DND-41 (cell line): ENCODE measurements around the gene RAD51B.

Source experiments
- ATAC-seq: fragments of 200-7000 bp; cut with Tn5 transposase; 3 replicates; pipeline ENCODE4 v1.9.1; 2021; ENCODE audit warnings: low read depth; ENCODE audit not compliant: insufficient read depth
- DNase-seq: peaks from one replicate; pipeline ENCODE4 v3.0.0-alpha.2; 2020
- H2AFZ ChIP-seq: 2 replicates; pipeline ENCODE4 v1.6.0; 2012; ENCODE audit warnings: low read depth, low read length
- H3K27ac ChIP-seq: 2 replicates; pipeline ENCODE4 v1.5.1; 2012; ENCODE audit warnings: low read length, inconsistent platforms
- H3K27me3 ChIP-seq: fragments of 200-600 bp; sonication (generic); 2 replicates; pipeline ENCODE4 v1.6.0; 2012; ENCODE audit warnings: low read length, mild to moderate bottlenecking, inconsistent platforms; ENCODE audit not compliant: insufficient read depth, poor library complexity
- H3K36me3 ChIP-seq: 2 replicates; pipeline ENCODE4 v1.5.1; 2012; ENCODE audit warnings: low read length, inconsistent platforms; ENCODE audit not compliant: insufficient read depth
- H3K4me1 ChIP-seq: 2 replicates; pipeline ENCODE4 v1.5.1; 2012; ENCODE audit warnings: mild to moderate bottlenecking, low read length; ENCODE audit not compliant: insufficient read depth
- H3K4me2 ChIP-seq: 2 replicates; pipeline ENCODE4 v1.6.0; 2012; ENCODE audit warnings: mild to moderate bottlenecking, moderate library complexity, low read length, inconsistent platforms; ENCODE audit not compliant: insufficient read depth
- H3K4me3 ChIP-seq, 2 experiments: fragments of 200-600 bp in 1 of 2; shearing (Covaris generic) in 1 of 2; 2 replicates each; pipeline ENCODE4 v1.5.1; 2012 to 2016; ENCODE audit warnings: inconsistent platforms in 2 of 2, low read length in 2 of 2, mild to moderate bottlenecking in 2 of 2, low read depth in 1 of 2, moderate library complexity in 1 of 2
- H3K79me2 ChIP-seq: 2 replicates; pipeline ENCODE4 v1.6.0; 2012; ENCODE audit warnings: low read length, inconsistent platforms; ENCODE audit not compliant: insufficient read depth
- H3K9ac ChIP-seq: 2 replicates; pipeline ENCODE4 v1.6.0; 2012; ENCODE audit warnings: low read depth, mild to moderate bottlenecking, inconsistent platforms, low read length, moderate library complexity
- H3K9me3 ChIP-seq: 2 replicates; pipeline ENCODE4 v1.5.1; 2012; ENCODE audit warnings: low read length, moderate library complexity, mild to moderate bottlenecking, inconsistent platforms; ENCODE audit not compliant: insufficient read depth, severe bottlenecking
- H4K20me1 ChIP-seq: 2 replicates; pipeline ENCODE4 v1.6.0; 2012; ENCODE audit warnings: low read length; ENCODE audit not compliant: insufficient read depth
- CTCF ChIP-seq: IDR thresholded peaks from 2 replicates; pipeline ENCODE4 v1.5.1; 2012; ENCODE audit warnings: borderline replicate concordance, low read length, moderate library complexity, mild to moderate bottlenecking; ENCODE audit not compliant: poor library complexity, severe bottlenecking; ENCODE audit errors: extremely low read depth
- EZH2 ChIP-seq: IDR thresholded peaks from 3 replicates; pipeline ENCODE4 v1.6.1; 2012; ENCODE audit warnings: borderline replicate concordance, low read depth, mild to moderate bottlenecking, moderate library complexity, low read length, inconsistent platforms; ENCODE audit not compliant: severe bottlenecking

Gene RAD51B

GRCh38 chr14:68306934-68307789, 487.6 kb downstream of the RAD51B start:
- TF ChIP-seq CTCF (no peak), EZH2 (no peak)
- Histone ChIP-seq H3K4me2 (no peak overlapping the region), H3K9ac (no peak overlapping the region), H3K79me2 (no peaks in the 10 kb centered on the region), H3K9me3 (peaks cover 4% of the 10 kb centered on the region), H4K20me1 (no peaks in the 10 kb centered on the region), H3K27me3 (no peaks in the 10 kb centered on the region), H2AFZ (no peak overlapping the region), H3K27ac (no peak overlapping the region), H3K36me3 (peaks cover 2% of the 10 kb centered on the region), H3K4me1 (no peaks in the 10 kb centered on the region), H3K4me3 (no peak overlapping the region)
- DNase-seq, result no peak
- no peak for ATAC-seq

DNA sequence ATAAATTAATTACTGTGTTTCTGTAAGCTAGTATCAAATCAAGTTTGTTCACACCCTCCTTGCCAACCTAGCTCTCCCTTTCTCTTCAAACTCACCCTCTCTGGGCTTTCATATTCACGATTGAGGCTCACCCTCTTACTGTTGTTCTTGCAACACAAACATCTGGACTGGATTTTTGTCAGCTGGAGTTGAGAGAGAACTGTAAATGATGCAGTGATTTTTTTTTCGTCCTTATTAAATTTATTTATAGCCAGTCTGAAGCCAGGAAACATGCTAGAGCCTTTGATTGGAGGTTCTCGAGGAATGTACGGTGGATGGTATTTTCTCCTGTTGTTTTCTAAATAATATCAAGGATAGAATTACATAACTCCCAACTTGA, 488.2 kb downstream of the RAD51B start:
- H3K4me3 ChIP-seq, result no peak overlapping the region
- no peak for ATAC-seq
- DNase-seq, result no peak
- peaks cover 2% of the 10 kb centered on the region for H3K9me3 ChIP-seq
- no peaks in the 10 kb centered on the region for H3K27me3 ChIP-seq
- H3K79me2 ChIP-seq, result no peaks in the 10 kb centered on the region
- TF ChIP-seq EZH2 (no peak), CTCF (no peak)
- no peak overlapping the region for H3K4me2 ChIP-seq
- H2AFZ ChIP-seq, result no peak overlapping the region
- no peak overlapping the region for H3K9ac ChIP-seq
- H3K36me3 ChIP-seq, result no peaks in the 10 kb centered on the region
- no peaks in the 10 kb centered on the region for H4K20me1 ChIP-seq
- H3K4me1 ChIP-seq, result no peaks in the 10 kb centered on the region
- no peak overlapping the region for H3K27ac ChIP-seq

DNA sequence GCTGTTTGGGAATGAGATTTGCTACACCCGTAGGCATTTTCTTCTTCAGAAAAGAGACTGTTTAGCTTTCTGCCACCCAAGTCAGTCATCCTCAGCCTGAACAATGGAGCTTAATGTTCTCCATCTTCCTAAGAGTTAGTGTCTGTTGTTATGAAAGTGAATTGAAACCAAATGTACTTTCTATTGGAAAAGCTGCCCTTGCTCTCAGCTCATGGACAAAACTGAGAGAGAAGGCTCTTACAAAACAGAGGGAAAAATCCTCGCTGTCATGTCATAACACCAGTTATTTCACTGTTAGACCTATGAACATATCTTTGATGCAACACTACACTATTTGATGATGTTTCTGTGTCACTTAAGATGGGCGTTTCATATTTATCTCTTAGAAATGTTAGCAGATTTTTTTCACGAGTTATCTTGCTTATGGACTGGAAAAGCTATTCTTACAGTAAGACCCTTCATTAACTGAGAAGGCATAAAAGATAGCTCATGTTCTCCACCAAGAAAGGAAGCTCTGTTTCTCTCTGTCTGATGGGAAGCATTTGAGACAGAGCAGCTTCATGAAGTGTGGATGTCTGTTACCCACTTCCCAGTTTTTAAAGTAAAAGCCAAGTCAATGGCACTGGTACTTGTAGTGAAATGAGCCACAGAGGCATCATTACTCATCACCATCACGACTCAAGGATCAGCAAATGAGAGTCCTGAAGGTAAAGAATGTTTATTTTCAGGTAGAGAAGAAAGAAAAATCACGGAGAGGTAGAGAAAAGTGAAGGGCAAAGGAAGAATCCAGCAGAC, 489.3 kb downstream of the RAD51B start:
- Histone ChIP-seq H3K4me2 (no peak overlapping the region), H4K20me1 (no peaks in the 10 kb centered on the region), H2AFZ (no peak overlapping the region), H3K27me3 (no peaks in the 10 kb centered on the region), H3K36me3 (no peaks in the 10 kb centered on the region), H3K9ac (no peak overlapping the region), H3K4me3 (no peak overlapping the region), H3K27ac (no peak overlapping the region), H3K9me3 (no peaks in the 10 kb centered on the region), H3K4me1 (no peaks in the 10 kb centered on the region), H3K79me2 (no peaks in the 10 kb centered on the region)
- ATAC-seq (no peak), DNase-seq (no peak)
- no peak for TF ChIP-seq CTCF
- no peak for TF ChIP-seq EZH2
